HG03175 (cell line): ENCODE data around the gene DUSP22.

Experiments used
- ATAC-seq: cut with Tn5 transposase; IDR thresholded peaks from one replicate; pipeline ENCODE4 v1.9.1; 2021; ENCODE audit warnings: mild to moderate bottlenecking, moderate library complexity; ENCODE audit not compliant: unreplicated experiment

Gene DUSP22

GRCh38 chr6:308768-309167, 16.5 kb downstream of the DUSP22 start:
- no peak for ATAC-seq

GRCh38 chr6:309947-310346, 17.7 kb downstream of the DUSP22 start:
- no peak for ATAC-seq

- no peak for ATAC-seq
Observed at GRCh38 chr6:310671-311070, 18.4 kb downstream of the DUSP22 start.

DNA sequence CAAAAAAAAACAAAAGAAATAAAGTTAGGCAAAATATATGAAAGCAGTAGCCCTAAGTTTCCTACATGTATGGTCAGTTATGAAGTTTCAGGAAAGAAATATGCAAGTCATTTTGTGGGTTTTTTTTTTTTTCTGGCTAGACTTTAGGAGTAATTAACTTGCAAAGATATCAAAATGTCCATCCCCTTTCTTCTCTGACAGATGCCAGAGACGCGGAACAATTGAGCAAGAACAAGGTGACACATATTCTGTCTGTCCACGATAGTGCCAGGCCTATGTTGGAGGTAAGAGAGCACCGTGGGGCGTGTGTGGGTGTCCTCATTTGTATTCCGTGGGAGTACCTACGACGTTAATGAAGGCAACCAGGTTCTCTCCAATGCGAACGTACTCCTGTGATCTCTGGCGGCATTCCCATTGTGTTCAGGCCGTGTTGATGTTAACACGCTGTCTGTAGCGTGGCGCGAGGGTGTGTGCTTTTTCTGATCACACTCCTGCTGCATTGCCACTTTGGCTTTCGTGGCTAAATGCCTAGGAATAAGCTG, 19.5 kb downstream of the DUSP22 start:
- ATAC-seq, result no peak

- no peak for ATAC-seq
Observed at GRCh38 chr6:313087-313486, 20.8 kb downstream of the DUSP22 start.

GRCh38 chr6:313917-314316, 21.6 kb downstream of the DUSP22 start:
- no peak for ATAC-seq

DNA sequence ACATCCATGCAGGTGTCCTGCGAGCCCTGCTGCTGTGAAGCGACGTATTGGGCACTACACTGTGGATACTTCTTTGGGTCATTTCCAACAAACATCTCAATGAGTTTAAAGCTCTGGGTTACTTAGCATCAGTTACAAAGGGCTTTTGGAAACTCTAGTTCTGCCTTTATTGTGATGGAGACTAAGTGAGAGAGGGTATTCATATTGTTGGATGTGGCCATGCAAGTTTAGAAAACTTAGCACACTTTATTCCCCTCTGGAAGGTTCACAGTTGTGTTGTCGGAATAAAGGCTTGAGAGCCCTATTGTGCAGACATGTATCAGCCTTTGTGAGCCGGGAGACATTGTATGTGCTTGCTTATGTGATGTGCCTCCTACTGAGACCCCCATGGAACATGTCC, 22.1 kb downstream of the DUSP22 start:
- no peak for ATAC-seq

GRCh38 chr6:315226-315625, 22.9 kb downstream of the DUSP22 start:
- no peak for ATAC-seq

- no peak for ATAC-seq
Observed at GRCh38 chr6:315921-316752, 23.9 kb downstream of the DUSP22 start.

DNA sequence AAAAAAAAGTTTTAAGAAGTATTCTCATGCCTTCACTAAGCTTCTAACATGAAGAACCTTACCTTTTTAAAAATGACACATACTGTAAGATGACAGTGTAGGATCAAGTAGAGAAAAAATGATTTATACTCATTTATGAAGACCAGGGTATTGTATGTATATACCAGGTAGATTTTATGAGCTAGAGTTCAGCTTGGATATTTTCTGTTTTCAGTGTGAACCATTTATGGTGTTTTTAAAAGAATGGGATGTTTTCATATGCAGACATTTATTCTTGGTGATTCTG, 24.4 kb downstream of the DUSP22 start:
- no peak for ATAC-seq

GRCh38 chr6:317060-317447, 24.8 kb downstream of the DUSP22 start:
- ATAC-seq, result no peak

- peak; percentile 45 for ATAC-seq
Observed at GRCh38 chr6:317448-318144, 25.3 kb downstream of the DUSP22 start.

DNA sequence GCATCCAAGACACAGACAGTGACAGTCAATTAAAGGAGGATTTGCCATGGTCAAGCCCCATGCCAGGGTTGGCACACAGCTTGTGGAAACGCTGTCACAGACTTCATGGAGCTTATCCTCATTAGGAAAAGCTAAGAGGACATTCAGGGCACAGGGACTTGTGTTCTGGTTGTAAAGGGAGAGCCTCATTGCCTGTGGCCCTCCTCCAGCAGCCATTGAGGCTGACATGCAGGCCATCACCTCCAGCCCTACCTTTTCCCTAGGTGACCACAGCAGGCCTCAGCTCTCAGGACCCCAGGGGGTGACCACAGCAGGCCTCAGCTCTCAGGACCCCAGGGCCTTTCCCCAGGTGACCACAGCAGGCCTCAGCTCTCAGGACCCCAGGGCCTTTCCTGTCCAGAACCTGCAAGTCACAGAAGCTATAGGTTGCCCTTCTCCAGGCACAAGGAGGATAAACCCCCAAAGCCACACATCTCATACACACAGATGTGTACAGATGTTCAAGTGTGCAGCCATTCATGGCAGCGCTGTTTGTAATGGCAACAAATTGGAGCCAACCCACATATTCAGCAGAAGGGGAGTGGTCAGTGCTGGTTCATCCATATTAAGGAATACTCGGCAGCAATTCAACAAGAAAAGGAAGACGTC, 26.1 kb downstream of the DUSP22 start:
- no peak for ATAC-seq

DNA sequence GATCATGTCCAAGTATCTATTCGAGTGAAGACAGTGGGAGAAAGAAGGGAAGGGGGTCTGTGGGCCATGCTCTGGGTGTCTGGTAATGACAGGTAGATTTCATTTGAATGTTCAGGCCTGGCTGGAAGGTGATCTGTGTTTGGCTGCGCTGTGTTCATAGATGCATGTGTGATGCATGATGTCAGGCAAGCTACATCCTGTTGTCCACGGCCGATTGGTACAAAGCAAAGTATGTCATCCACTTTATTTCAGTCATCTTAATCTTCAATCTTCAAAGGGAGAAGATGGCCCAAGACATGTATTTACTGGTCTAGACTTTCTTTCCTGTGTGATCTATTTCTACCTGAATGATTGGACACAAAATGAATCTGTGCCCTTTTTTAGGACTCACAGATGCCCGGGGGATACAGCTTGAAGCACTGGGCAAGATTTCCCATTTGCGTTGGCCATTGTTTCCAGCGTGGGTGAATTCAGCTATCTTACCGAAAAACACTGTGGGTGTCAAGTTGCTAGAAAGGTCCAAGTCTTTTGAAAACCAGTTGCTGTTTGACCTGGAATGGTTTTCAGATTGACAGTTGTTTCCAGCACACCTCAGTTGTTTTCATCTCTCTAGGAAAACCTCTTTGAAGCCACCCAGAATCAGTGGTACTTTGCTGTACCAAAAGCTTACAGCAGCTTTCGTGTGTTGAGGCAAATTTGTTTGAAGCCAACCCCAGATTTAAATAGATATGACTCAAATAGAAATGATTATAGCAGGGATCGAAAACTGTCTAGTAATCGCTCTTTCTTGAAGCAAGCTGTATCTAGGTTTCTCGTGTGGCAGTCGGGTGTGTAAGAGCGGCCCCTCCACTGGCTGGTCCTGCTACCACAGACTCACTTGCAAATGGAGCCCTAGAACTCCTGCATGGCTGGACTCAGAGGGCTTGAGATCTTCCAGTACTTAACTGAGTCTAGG, 27.2 kb downstream of the DUSP22 start:
- ATAC-seq, result peak; percentile 39

GRCh38 chr6:320351-321157, 28.3 kb downstream of the DUSP22 start:
- no peak for ATAC-seq

DNA sequence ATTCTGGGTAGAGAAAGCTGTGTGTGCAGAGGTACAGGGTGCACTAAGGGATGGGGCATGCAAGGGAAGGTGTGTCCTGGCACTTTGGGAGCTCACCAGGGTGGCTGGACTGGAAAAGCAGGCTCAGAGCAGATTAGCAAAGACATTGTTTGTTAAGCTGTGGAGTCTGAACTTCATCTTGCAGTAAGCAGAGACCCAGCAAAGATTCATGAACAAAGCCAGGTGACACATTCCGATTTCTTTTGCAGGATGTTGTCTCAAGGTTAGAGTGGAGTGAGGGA, 28.8 kb downstream of the DUSP22 start:
- no peak for ATAC-seq

GRCh38 chr6:321536-322258, 29.4 kb downstream of the DUSP22 start:
- ATAC-seq, result no peak

- no peak for ATAC-seq
Observed at GRCh38 chr6:322259-322930, 30.1 kb downstream of the DUSP22 start.
